ENCODE results near the gene CLEC16A.

Gene CLEC16A

GRCh38 chr16:11201498-11202259, 257.3 kb downstream of the CLEC16A start:
- no peak for DNase-seq (ENCODE audit: low spot score)

DNA sequence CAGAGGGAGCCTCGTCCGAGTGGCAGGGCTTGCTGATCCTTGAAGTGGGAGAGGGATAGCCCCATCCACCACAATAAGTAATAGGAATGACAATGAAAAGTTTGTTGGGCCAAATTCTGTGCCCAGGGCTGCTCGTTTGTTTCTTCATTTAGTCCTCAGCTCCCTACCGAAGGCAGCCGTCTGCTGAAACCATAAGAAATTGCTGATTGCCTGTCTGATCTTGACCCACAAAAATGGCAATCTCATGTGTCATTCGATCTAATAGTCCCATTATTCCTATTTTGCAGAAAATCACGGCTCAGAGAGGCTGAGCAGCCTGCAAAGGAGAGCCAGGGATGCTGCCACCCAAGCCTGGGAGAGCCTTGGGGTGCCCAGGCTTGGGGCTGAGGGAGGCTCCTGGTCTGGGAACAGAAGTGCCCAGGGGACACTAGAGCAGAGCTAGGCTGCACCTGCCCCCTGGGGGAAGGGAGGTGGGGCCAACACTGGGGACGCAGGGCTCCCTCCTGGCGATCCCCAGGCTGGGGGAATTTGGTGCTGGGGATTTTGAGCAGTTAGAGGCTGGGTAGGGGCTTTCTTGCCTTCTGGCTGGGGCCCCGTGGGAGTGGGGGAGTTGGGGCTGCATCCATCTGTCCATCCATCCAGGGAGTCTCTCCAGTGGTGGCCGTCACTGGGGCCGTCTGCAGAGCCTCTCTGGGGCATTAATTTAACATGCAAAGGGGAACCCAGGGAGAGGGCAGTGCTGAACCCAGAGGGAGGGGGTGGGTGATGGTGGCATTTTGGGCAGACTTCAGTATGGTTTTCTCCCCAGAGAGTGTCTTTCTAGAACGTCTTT, 258.1 kb downstream of the CLEC16A start:
- DNase-seq (ENCODE audit: low spot score), result no peak

DNA sequence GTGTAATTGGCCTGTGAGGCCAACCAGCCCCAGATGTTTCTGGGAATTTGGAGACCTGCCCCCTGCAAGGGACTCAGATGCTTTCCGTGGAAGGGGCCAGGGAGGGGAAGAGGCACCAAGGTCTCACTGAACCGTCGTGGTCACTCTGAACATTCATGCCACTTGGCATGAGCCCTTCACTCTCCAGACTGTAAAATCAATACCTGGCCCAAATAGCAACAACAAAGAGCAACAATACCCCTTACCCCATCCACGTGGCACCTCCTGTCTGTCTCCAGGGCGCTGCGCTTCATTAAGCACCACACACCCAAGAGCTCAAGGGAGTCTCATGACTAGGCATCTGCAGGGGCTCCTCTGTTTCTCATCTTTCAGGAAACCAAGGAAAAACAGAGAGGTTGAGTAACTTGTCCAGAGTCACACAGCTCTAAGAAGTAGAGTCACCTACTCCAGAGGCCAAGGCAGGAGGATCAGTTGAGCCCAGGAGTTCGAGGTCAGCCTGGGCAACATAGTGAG, 258.8 kb downstream of the CLEC16A start:
- no peak for DNase-seq (ENCODE audit: low spot score)

GRCh38 chr16:11204513-11205047, 260.2 kb downstream of the CLEC16A start:
- DNase-seq (ENCODE audit: low spot score), result no peak

DNA sequence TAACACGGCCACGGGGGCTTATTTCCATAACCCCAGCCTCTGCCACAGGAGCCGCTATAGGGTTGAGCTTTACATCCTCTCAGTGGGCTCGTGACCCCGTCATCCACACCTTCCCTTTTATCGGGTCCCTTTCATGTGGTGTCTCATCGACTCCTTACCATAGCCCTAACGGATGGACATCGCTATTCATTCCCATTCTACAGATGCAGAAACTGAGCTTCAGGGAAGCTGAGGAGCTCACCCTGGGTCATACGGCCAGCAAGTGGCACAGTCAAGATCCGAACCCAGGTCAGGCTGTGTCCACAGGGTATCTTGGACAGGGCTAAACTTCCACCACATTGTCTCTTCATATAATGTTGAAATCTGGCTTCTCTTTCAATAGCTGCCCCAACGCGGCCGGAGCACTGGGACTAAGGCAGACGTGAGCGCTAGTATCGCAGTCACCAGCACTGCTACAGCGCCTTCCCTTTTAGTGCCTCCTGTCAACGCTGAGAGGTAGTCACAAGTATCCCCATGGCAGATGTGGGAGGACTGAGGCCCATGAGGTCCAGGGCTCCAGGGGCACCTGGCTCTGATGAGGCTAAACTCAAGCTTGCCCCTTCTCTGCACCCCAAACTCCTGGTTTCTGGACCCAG, 260.8 kb downstream of the CLEC16A start:
- no peak for DNase-seq (ENCODE audit: low spot score)

DNA sequence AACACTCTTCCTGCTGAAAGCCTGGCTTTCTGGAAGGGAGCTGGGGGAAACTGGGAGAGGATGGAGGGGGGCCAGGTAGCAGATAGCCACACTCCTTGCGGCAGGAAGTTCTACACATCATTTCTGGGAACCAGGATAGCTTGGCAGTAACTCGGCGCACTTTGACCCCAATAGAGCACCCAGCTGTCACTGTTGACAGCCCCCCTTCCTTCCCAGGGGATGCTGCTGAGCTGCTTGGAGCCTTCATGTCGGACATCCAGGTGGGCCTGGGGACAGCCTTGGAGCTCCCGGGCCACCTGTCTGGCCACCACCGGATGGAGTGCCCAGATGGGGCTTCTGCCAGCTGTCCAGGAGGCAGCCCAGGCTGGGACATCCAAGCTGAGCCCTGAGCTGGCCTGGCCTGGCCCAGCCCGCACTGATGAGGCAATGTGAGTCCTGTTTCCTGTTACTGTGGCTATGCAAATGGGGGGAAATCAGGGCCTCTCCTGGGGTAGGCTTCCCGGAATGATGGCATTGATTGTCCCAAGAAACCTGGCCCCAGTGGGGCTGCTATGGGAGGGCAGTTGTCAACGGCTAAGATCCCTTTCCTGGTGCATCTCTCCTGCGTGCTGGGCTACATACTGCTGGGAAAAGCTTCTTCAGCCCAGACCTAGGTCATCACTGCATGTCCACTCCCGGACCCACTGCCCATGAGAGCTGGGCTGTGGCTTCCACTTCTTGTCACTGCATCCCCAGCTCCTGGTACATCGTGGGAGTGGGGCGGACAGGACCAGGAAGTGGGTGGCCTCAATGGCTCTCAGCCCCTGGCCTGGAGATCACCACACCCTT, 261.6 kb downstream of the CLEC16A start:
- DNase-seq (ENCODE audit: low spot score), result no peak

DNA sequence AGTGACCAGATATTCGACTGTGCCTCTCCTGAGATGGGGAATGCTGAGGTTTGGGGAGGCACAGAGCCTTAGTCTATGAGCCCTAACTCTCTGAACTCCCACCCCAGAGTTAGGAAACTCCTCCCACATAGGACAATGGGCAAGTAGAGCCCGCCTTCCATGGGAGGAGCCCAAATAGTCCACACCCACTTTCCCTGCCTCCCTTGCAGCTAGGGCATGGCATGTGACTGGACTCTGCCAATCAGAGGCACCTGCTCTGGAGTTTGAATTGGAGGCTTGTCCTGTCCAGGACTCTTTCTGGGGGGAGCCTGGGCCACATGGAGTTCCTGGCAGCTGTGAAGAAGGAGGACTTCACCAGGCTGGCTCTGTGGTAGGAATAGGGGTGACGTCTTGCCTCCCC, 263.3 kb downstream of the CLEC16A start:
- no peak for DNase-seq (ENCODE audit: low spot score)

GRCh38 chr16:11208916-11209665, 264.7 kb downstream of the CLEC16A start:
- no peak for DNase-seq (ENCODE audit: low spot score)

- DNase-seq (ENCODE audit: low spot score), result no peak
Measured at GRCh38 chr16:11210260-11210659, 265.9 kb downstream of the CLEC16A start.

GRCh38 chr16:11211061-11211976, 267.0 kb downstream of the CLEC16A start:
- no peak for DNase-seq (ENCODE audit: low spot score)

DNA sequence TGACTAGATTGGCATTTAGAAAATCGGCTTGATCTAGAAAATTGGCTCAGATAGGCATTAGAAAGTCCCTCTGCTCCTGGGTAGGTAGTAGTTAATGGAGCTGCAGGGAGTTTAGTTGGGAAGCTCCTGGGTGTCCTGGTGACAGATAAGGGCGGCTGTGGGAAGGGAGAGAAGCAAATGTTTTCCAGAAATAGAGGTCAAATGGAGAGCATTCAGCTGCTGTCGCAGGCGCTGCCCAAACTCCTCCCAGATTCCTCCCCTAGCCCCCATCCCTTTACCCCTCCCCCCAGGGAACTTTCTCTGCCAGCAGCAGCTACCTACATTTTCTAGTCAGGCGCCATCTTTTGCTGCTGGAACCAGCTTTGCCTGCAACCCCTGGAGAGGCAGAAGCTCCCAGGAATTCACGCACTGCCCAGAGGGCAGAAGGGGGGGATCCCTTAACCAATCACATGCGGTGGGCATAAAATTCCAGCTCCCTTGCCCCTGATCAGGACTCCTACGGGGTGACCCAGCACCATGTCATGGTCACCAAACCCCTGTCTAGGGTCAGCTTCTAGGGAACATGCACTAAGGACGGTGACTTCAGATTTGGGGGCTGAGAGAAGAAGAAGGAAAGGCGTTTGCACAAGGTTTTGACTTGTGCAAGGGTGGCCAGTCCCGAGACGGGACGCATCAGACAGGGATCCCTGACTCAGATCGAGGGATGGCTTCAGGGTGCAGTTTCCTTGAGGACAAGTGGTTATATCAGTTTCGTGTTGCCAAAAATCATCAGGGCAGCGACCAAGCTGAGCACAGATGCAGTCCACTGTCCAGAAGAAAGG, 267.8 kb downstream of the CLEC16A start:
- DNase-seq (ENCODE audit: low spot score), result no peak

GRCh38 chr16:11212798-11213196, 268.4 kb downstream of the CLEC16A start:
- no peak for DNase-seq (ENCODE audit: low spot score)

- no peak for DNase-seq (ENCODE audit: low spot score)
Measured at GRCh38 chr16:11213373-11213772, 269.0 kb downstream of the CLEC16A start.

- DNase-seq (ENCODE audit: low spot score), result no peak
Measured at GRCh38 chr16:11213799-11214198, 269.4 kb downstream of the CLEC16A start.

DNA sequence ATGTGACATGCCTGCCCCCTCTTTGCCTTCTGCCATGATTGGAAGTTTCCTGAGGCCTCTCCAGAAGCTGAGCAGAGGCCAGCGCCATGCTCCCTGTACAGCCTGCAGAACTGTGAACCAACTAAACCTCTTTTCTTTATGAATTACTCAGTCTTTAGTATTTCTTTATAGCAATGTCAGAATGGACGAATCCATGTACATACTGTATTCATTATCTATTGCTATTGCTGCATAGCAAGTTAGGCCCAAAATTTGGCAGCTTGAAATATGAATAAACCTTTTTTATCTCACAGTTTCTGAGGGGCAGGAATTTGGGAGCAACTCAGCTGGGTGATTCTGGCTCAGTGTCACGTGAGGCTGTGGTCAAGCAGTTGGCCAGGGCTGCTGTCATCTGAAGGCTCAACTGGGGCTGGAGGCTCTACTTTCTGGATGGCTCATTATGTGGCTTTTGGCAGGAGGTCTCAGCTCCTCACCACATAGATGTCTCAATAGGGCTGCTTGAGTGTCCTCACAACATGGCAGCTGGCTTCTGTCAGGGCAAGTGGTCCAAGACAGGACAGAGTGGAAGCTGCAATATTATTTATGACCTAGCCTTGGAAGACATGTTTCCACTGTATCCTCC, 271.7 kb downstream of the CLEC16A start:
- DNase-seq (ENCODE audit: low spot score), result no peak

DNA sequence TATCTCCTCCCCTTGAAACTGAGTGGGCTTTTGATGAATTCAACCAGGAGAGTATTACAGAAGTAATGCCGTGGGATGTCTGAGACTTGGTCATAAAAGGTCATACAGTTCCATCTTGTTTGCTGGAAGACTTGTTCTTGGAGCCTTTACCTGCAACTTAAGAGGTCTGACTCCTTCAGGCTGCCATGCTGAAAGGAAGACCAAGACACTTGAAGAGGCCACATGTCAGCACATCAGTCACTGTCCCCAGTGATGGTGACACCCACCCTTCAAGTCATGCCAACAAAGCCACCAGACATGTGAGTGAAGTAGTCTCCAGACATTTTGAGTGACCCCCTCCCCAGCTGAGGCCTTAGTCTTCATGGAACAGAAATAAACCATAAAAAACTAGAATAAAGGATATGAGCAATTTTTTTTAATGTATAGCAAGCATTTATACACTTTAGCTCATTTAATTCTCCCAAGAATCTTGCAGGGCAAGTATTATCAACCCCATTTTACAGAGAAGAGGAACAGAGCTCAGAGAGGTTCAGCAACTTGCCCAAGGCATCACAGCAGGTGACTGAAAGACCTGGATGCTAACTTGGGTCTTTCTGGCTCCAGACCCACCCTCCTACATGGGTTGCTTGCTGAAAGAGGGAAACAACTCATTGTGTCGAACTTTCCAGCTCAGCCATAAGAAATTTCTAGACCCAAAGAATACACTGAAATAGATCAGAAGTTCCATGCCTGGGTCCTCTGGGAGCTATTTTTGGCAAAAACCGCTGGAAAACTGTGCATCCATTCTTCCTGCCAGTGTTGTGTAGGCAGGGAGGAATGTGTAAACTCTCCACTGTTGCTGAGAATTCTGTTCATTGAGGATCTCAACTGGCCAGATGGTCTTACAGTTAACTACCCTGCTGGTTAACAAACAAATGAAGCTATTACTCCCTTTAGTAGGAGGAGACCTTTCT, 273.6 kb downstream of the CLEC16A start:
- DNase-seq (ENCODE audit: low spot score), result no peak

DNA sequence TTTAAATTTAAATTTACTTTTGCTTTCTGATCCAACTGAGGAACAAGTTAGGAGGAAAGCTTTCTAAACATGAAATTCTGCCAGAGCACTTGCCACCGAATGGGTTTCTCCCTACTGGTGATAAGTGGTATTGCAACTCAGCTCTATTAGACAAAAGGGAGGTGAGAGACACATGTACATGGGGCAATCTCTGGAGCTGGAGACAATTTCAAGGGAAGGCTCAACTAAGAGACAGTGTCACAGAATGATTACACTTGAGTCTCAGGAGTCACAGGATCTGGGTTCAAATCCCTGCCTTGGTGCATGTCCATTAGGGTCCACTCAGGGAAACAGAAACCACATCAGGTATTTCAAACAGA, 274.2 kb downstream of the CLEC16A start:
- DNase-seq (ENCODE audit: low spot score), result no peak
